Thoracic aorta (tissue), 2 donors: ENCODE data around the gene ADRM1. TPM values are rescaled to one million over a fixed set of nuclear protein-coding genes. Genes with fewer than 3 reads are reported as not detected.

Source experiments
- ATAC-seq: fragments of 150-250 bp; one replicate; pipeline ENCODE4 v1.8.0; 2017; ENCODE audit warnings: low read depth; ENCODE audit not compliant: insufficient number of reproducible peaks, low FRiP score
- DNase-seq: peaks from one replicate; pipeline ENCODE4 v3.0.0-alpha.2; 2020; ENCODE audit warnings: low spot score
- H3K27ac ChIP-seq, 2 donors: fragments of 200-600 bp; sonication (generic); 1 replicate in 1 of 2; 2 replicates in 1 of 2; pipeline ENCODE4 v1.5.1; 2016; ENCODE audit warnings: mild to moderate bottlenecking in 2 of 2, moderate library complexity in 2 of 2
- H3K27me3 ChIP-seq: fragments of 200-600 bp; sonication (generic); replicated peaks from 2 replicates; pipeline ENCODE4 v1.6.0; 2016; ENCODE audit warnings: mild to moderate bottlenecking; ENCODE audit not compliant: insufficient read depth
- H3K36me3 ChIP-seq: fragments of 200-600 bp; sonication (generic); one replicate; pipeline ENCODE4 v1.5.1; 2016
- H3K4me1 ChIP-seq, 2 donors: fragments of 200-600 bp; sonication (generic); 1 replicate in 1 of 2; 2 replicates in 1 of 2; pipeline versions ENCODE4 v1.5.1 to v1.6.0; 2016; ENCODE audit warnings: low read depth in 2 of 2, mild to moderate bottlenecking in 1 of 2; ENCODE audit not compliant: control insufficient read depth in 1 of 2
- H3K4me3 ChIP-seq: fragments of 200-600 bp; sonication (generic); 2 replicates; pipeline ENCODE4 v1.5.1; 2016; ENCODE audit warnings: mild to moderate bottlenecking
- H3K9me3 ChIP-seq: fragments of 200-600 bp; sonication (generic); 2 replicates; pipeline ENCODE4 v1.5.1; 2016
- total RNA-seq, 2 donors: library from RNA; depleted of rRNA; stranded (reverse); fragments of >200 nt; gene quantifications; one replicate each; pipeline versions ENCODE4 v1.1.0 to v1.2.3, GENCODE V29; 2016
- TF ChIP-seq, protein P1 (sequence below): fragments of 200-600 bp; sonication (generic); IDR thresholded peaks from one replicate; pipeline ENCODE4 v1.5.1; 2019; ENCODE audit warnings: antibody characterized with exemption

The ADRM1 gene
- total RNA-seq, 2 donors from 2014 or later, result 98.8 to 113 TPM

DNA sequence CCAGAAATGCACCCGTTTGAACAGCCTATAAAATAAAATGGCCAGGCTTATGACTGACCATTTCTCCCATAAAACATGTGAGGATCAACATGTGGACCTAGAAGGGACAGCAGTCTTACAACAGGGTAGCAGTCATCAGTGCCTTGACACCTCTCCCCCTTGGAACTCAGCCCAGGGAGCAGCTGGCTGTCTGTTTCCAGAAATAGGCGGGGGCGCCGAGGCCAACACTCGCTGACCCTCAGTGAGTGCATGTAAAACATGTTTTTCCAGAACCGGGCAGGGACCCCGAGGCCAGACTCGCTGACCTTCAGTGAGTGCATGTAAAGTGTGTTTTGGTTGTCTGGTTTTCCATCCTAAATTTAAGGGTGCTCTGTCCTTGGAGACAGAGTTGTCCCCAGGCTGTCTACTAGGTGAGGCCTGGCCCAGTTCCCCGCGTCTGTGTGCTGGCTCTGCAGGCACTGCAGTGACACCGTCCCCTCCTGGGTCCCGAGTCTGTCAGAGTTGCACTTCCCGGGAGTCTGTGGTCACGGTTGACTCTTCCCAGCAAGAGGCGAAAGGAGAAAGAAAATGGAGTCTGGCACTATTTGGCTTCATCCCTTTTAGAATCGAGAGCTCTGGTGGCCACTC lies 19.8 kb upstream of the ADRM1 start:
- peaks cover 71% of the 10 kb centered on the region for H3K36me3 ChIP-seq

GRCh38 chr20:62284448-62284847 lies 18.3 kb upstream of the ADRM1 start:
- no peak overlapping the region for H3K4me3 ChIP-seq
- H3K36me3 ChIP-seq, result peaks cover 67% of the 10 kb centered on the region
- DNase-seq, result no peak
- no peak for ATAC-seq
- no peak overlapping the region for H3K27ac ChIP-seq
- TF ChIP-seq, protein P1, sequence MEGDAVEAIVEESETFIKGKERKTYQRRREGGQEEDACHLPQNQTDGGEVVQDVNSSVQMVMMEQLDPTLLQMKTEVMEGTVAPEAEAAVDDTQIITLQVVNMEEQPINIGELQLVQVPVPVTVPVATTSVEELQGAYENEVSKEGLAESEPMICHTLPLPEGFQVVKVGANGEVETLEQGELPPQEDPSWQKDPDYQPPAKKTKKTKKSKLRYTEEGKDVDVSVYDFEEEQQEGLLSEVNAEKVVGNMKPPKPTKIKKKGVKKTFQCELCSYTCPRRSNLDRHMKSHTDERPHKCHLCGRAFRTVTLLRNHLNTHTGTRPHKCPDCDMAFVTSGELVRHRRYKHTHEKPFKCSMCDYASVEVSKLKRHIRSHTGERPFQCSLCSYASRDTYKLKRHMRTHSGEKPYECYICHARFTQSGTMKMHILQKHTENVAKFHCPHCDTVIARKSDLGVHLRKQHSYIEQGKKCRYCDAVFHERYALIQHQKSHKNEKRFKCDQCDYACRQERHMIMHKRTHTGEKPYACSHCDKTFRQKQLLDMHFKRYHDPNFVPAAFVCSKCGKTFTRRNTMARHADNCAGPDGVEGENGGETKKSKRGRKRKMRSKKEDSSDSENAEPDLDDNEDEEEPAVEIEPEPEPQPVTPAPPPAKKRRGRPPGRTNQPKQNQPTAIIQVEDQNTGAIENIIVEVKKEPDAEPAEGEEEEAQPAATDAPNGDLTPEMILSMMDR, result no peak
- no peaks in the 10 kb centered on the region for H3K4me1 ChIP-seq
- no peaks in the 10 kb centered on the region for H3K27me3 ChIP-seq
- no peaks in the 10 kb centered on the region for H3K9me3 ChIP-seq

More for the DNA sequence above, 19.8 kb upstream of the ADRM1 start:
- TF ChIP-seq, protein P1, result no peak
- no peak for DNase-seq
- H3K4me3 ChIP-seq, result no peak overlapping the region
- no peaks in the 10 kb centered on the region for H3K27me3 ChIP-seq
- no peak overlapping the region for H3K27ac ChIP-seq
- H3K9me3 ChIP-seq, result no peaks in the 10 kb centered on the region
- H3K4me1 ChIP-seq, result no peaks in the 10 kb centered on the region
- no peak for ATAC-seq

- Histone ChIP-seq H3K9me3 (no peaks in the 10 kb centered on the region), H3K27me3 (no peaks in the 10 kb centered on the region), H3K27ac (no peak overlapping the region), H3K4me3 (no peak overlapping the region), H3K36me3 (peaks cover 60% of the 10 kb centered on the region), H3K4me1 (no peaks in the 10 kb centered on the region)
- DNase-seq (no peak), ATAC-seq (no peak)
- TF ChIP-seq, protein P1, result no peak
These were observed 17.6 kb upstream of the ADRM1 start for GRCh38 chr20:62285151-62285550.

GRCh38 chr20:62285722-62286121 lies 17.1 kb upstream of the ADRM1 start:
- TF ChIP-seq, protein P1, result no peak
- no peaks in the 10 kb centered on the region for H3K9me3 ChIP-seq
- no peaks in the 10 kb centered on the region for H3K27me3 ChIP-seq
- DNase-seq (no peak), ATAC-seq (no peak)
- no peak overlapping the region for H3K4me3 ChIP-seq
- no peaks in the 10 kb centered on the region for H3K4me1 ChIP-seq
- no peak overlapping the region for H3K27ac ChIP-seq
- peaks cover 55% of the 10 kb centered on the region for H3K36me3 ChIP-seq

- Histone ChIP-seq H3K9me3 (no peaks in the 10 kb centered on the region), H3K27me3 (no peaks in the 10 kb centered on the region), H3K4me1 (no peaks in the 10 kb centered on the region), H3K4me3 (no peak overlapping the region), H3K36me3 (peaks cover 55% of the 10 kb centered on the region), H3K27ac (no peak overlapping the region)
- TF ChIP-seq, protein P1, result no peak
- DNase-seq, result no peak
- no peak for ATAC-seq
These were observed 16.2 kb upstream of the ADRM1 start for GRCh38 chr20:62286493-62287064.
